Measurements from ENCODE around the gene C6orf120. TPM values are rescaled to one million over a fixed set of nuclear protein-coding genes. Genes with fewer than 3 reads are reported as not detected.

Gene C6orf120
- total RNA-seq, 2 experiments from 2014 or later, result 14.2 to 16.3 TPM

GRCh38 chr6:169663468-169663867, 38.5 kb upstream of the C6orf120 start:
- H3K4me1 Mint-ChIP-seq (ENCODE audit: low read depth), result no peaks in the 10 kb centered on the region
- intact Hi-C loops (cut with micrococcal nuclease), result no loop called here
- H3K27ac Mint-ChIP-seq, result no peak overlapping the region
- ATAC-seq (no peak), DNase-seq (no peak)
- no peak overlapping the region for H3K4me3 Mint-ChIP-seq
- no peaks in the 10 kb centered on the region for H3K27me3 Mint-ChIP-seq
- no peak for TF ChIP-seq CTCF (IDR thresholded peaks at IDR 0.05)
- ChIA-PET CTCF (no interaction called here), POLR2A (no interaction called here)
- H3K9me3 Mint-ChIP-seq, result no peaks in the 10 kb centered on the region
- peaks cover 41% of the 10 kb centered on the region for H3K36me3 Mint-ChIP-seq (ENCODE audit: low read depth)

GRCh38 chr6:169664227-169664626, 37.7 kb upstream of the C6orf120 start:
- H3K36me3 Mint-ChIP-seq (ENCODE audit: low read depth), result peaks cover 39% of the 10 kb centered on the region
- no peaks in the 10 kb centered on the region for H3K9me3 Mint-ChIP-seq
- no peaks in the 10 kb centered on the region for H3K27me3 Mint-ChIP-seq
- ChIA-PET POLR2A (no interaction called here), CTCF (no interaction called here)
- intact Hi-C loops (cut with micrococcal nuclease), result no loop called here
- no peak overlapping the region for H3K4me3 Mint-ChIP-seq
- H3K4me1 Mint-ChIP-seq (ENCODE audit: low read depth), result no peaks in the 10 kb centered on the region
- H3K27ac Mint-ChIP-seq, result no peak overlapping the region
- no peak for DNase-seq
- no peak for TF ChIP-seq CTCF (IDR thresholded peaks at IDR 0.05)
- no peak for ATAC-seq

GRCh38 chr6:169665289-169665688, 36.6 kb upstream of the C6orf120 start:
- DNase-seq, result no peak
- H3K36me3 Mint-ChIP-seq (ENCODE audit: low read depth), result peaks cover 37% of the 10 kb centered on the region
- H3K4me3 Mint-ChIP-seq, result no peak overlapping the region
- no peaks in the 10 kb centered on the region for H3K27me3 Mint-ChIP-seq
- no peak for TF ChIP-seq CTCF (IDR thresholded peaks at IDR 0.05)
- H3K27ac Mint-ChIP-seq, result no peak overlapping the region
- H3K4me1 Mint-ChIP-seq (ENCODE audit: low read depth), result peaks cover 4% of the 10 kb centered on the region
- no peaks in the 10 kb centered on the region for H3K9me3 Mint-ChIP-seq
- ChIA-PET CTCF (interaction anchor here (1.0 kb wide), 1 partner anchor 166 kb away, joined by 3 read pairs; no protein-coding TSS in a partner anchor), POLR2A (interaction anchor here (0.7 kb wide), 1 partner anchor 12 kb away, joined by 3 read pairs; no protein-coding TSS in a partner anchor)
- no peak for ATAC-seq
- intact Hi-C loops (cut with micrococcal nuclease), result no loop called here

- POLR2A ChIA-PET, result interaction anchor here (0.7 kb wide), 1 partner anchor 11 kb away, joined by 5 read pairs; no protein-coding TSS in a partner anchor
- H3K36me3 Mint-ChIP-seq (ENCODE audit: low read depth), result peaks cover 43% of the 10 kb centered on the region
- ATAC-seq, result no peak
- DNase-seq, result no peak
- H3K9me3 Mint-ChIP-seq, result no peaks in the 10 kb centered on the region
- no peaks in the 10 kb centered on the region for H3K27me3 Mint-ChIP-seq
- no peak overlapping the region for H3K4me3 Mint-ChIP-seq
- TF ChIP-seq CTCF (IDR thresholded peaks at IDR 0.05), result no peak
- intact Hi-C loops (cut with micrococcal nuclease), result no loop called here
- H3K27ac Mint-ChIP-seq, result no peak overlapping the region
- peaks cover 5% of the 10 kb centered on the region for H3K4me1 Mint-ChIP-seq (ENCODE audit: low read depth)
- CTCF ChIA-PET, result no interaction called here
These were observed 35.5 kb upstream of the C6orf120 start for GRCh38 chr6:169666441-169666840.

- POLR2A ChIA-PET, result no interaction called here
- Mint-ChIP-seq H3K4me1 (ENCODE audit: low read depth) (peaks cover 5% of the 10 kb centered on the region), H3K36me3 (ENCODE audit: low read depth) (peaks cover 39% of the 10 kb centered on the region), H3K27me3 (no peaks in the 10 kb centered on the region), H3K27ac (no peak overlapping the region), H3K4me3 (no peak overlapping the region), H3K9me3 (no peaks in the 10 kb centered on the region)
- ATAC-seq, result no peak
- CTCF ChIA-PET, result no interaction called here
- no peak for TF ChIP-seq CTCF (IDR thresholded peaks at IDR 0.05)
- intact Hi-C loops (cut with micrococcal nuclease), result no loop called here
- DNase-seq, result no peak
These were observed 34.2 kb upstream of the C6orf120 start for GRCh38 chr6:169667716-169668115.
